HG03196 (cell line): Measurements from ENCODE around the gene ADRA2B.
"Not testable (repeated sequence)": the region's sequence is repeated elsewhere in the genome, so short reads cannot be mapped to it uniquely, and the experiment has no call there.

ENCODE experiments used
- ATAC-seq: cut with Tn5 transposase; IDR thresholded peaks from one replicate; pipeline ENCODE4 v1.9.1; 2021; ENCODE audit not compliant: unreplicated experiment

The ADRA2B gene

GRCh38 chr2:96091141-96091710 is 25.1 kb downstream of the ADRA2B start:
- ATAC-seq = no peak

- no peak for ATAC-seq
Observed at GRCh38 chr2:96090196-96090926, 26.0 kb downstream of the ADRA2B start.

DNA sequence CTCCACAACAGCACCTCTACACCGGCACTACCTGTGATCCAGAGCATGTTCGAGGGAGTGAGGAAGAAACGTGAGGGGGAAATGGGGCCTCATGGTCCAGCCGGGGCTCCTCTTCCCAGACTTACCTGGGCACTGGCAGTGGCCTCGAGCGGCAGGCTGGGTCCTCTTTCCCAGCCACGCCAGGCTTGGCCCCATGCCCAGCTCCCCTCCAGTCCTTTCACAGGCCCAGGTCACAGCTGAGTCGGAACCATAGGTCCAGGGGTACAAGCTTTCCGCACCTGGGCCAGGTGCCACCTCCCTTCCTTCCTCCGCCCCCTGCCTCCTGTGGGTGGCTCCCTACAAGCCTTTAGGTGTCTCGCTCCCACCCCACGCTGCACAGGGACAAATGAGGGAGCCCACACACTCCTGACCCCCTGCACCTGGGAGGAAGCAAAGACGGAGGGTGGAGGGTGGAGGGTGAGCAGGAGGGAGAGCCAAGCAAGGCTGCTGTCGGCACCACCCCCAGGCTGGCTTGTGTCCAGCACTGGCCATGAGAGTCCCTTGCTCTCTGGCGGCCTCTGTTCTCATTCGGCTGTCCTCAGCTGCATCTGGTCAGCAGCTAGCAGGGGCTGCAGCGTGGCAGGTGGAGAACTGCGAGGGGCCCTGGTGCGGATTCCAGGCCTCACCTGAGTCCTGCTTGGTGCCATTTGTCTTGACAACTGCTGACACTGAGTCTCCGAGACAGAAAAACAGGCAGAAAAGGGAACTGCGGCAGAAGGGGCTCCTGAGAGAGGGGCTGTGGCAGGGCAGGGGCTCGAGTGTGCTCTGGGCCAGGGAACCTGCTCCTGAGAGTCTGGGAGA is 26.8 kb downstream of the ADRA2B start:
- no peak for ATAC-seq

- ATAC-seq = no peak
Observed at GRCh38 chr2:96088340-96089335, 27.7 kb downstream of the ADRA2B start.

- no peak for ATAC-seq
Observed at GRCh38 chr2:96087130-96087529, 29.2 kb downstream of the ADRA2B start.

GRCh38 chr2:96085541-96086355 is 30.6 kb downstream of the ADRA2B start:
- no peak for ATAC-seq

DNA sequence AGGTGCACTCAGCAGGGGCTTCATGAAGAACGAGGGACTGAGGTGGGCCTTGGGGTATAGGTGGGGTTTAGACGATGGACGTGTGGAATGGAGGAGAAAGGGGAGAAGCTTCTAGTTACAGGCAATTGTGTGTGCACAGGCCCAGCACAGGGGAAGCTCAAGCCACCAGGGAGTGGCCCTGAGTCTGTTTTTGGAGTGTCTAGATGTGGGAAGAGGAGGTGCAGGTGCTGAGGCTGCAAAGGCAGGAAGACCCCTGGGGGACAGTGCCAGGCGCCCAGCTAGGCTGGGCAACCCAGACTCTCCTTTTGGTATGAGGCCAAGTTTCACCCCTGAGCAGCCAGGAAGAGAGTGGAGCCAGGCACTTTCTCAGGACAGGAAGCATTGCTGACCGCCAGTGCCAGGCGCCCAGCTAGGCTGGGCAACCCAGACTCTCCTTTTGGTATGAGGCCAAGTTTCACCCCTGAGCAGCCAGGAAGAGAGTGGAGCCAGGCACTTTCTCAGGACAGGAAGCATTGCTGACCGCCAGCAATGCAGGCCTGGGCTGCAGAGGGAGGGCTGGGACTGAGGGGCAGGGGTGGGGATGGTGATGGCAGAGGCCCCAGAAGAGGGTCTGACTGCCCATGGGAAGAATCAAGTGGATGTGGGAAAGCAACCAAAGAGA is 31.4 kb downstream of the ADRA2B start:
- ATAC-seq = not testable (repeated sequence)

- ATAC-seq = no peak
Observed at GRCh38 chr2:96083989-96084857, 32.1 kb downstream of the ADRA2B start.

DNA sequence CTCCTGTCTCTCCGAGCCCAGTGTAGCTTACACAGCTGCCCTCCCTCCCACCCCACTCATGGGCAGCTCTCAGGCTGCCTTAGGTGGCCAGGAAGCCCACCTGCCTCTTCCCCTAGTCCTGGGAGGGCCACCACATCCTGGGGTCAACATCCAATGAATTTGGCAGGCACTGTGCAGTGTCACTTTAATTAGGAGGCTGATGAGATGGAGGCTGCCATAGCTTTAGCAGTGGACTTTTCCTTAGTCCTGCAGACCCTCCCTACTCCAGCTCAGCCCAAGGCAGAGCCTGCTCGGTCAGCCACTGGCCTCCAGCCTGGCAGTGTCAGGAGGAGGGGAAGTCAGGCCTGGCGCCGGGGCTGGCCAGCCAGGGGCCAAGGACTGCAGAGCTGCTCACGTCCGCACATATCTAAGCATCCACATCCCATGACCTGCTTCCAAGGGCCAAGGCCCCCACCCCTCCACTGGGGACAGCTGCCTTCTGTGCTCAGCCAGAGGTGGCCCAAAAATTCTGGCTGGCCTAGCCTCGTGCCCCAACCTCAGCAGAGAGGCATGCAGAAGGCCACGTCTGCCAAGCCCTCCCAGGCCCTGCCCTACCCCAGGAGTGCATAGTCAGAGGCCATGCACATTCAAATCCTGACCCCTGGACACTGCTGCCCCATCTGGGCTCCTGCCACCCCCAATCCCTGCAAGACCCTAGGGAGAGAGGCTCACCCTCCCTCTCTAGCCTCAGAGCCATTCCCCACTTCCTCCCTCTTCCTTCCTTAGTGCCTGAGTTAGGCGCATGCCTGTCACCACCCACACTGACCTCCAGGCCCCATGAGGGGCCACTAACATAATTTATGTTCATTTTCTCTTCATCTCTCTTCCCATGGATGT is 33.1 kb downstream of the ADRA2B start:
- ATAC-seq = no peak

- ATAC-seq = no peak
Observed at GRCh38 chr2:96082211-96083063, 33.9 kb downstream of the ADRA2B start.

- no peak for ATAC-seq
Observed at GRCh38 chr2:96081042-96081441, 35.3 kb downstream of the ADRA2B start.

DNA sequence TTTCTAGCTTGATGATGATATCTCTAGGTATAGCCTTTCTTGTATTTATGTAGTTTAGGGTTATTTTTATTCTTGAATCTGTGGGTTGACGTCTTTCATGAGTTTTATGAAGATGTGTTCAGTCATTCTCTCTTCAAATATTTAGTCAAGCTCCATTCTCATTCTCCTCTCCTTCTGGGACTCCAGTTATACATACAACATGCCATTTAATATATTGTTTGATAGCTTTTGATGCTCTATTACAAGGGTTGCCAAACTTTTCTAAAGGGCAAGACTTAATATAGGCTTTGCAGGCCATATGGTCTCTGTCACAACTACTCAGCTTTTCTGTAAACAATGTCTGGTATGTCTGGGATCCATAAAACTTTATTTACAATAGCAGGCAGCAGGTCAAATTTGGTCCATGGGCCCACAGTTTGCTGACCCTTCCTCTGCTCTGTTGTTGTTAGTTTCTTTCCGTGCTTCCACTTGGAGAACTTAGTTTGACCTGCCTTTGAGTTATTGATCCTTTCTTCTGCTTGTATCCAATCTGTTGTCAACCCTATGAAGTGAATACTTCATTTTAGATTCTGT is 41.1 kb downstream of the ADRA2B start:
- ATAC-seq = no peak

GRCh38 chr2:96074156-96074555 is 42.2 kb downstream of the ADRA2B start:
- ATAC-seq = no peak

GRCh38 chr2:96073170-96073775 is 43.1 kb downstream of the ADRA2B start:
- ATAC-seq = no peak

DNA sequence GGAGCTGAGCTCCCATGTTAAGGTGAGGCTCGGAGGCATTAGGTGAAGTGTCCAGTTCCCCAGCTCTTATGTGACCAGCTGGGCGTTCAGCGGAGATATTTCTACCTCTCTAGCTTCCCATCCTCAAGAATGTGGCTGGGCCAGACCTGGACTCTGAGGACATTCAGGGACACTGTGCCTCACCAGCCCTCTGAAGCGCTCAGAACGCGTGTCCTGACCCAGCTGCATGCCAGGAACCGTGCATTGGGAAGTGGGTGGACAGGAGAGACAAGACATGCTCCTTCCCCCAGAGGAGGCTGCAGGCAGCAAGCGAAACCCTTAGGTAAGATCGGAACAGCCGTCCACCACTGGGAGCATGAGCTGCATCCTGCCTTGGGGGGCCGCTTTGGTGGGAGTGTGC is 43.6 kb downstream of the ADRA2B start:
- no peak for ATAC-seq

DNA sequence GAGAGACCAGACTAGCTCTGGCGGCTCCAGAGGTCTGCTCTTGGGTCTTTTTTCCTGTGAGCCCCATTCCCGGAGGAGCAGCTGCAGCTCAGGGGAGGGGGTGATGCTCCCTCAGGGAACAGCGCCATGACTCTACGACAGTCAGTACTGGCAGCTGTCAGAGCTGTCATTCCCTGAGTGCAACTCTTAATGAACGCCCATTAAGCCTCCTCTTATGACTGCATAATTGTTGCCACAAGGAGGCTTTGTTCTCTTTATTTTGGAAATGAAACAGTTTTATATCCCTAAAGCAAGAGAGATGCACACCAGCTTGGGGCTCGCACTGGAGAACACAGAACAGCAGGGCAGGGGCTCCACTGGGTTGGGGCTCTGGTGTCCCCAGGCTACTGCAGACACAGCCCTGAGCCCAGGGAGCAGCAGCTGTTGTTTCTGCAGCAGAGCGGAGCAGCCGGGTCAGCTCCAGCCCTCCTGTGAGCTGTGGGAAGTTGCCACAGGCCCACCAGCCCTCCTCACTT is 44.3 kb downstream of the ADRA2B start:
- ATAC-seq = not testable (repeated sequence)
